Calu3 (cell line): ENCODE data around the gene ARHGEF4. TPM values are rescaled to one million over a fixed set of nuclear protein-coding genes. Genes with fewer than 3 reads are reported as not detected.
"Not testable (repeated sequence)": the region's sequence is repeated elsewhere in the genome, so short reads cannot be mapped to it uniquely, and the experiment has no call there.

Experiments used
- BruUV-seq: library from RNA; stranded (reverse); fragments of 400-500 nt; replicated peaks from 2 replicates; lab custom pipeline; 2021; lab: Mats Ljungman, UMichigan
- CTCF ChIA-PET: fragments of 300-600 bp; sonication (Branson Sonifier 250); formaldehyde crosslinking; loops from one replicate; lab custom pipeline; 2022; ENCODE audit warnings: antibody characterized with exemption; lab: Charles Lee
- DNase-seq: peaks from one replicate; pipeline ENCODE4 v3.0.0; 2022
- H3K27ac Mint-ChIP-seq: one replicate; pipeline ENCODE4 v1.8.0; 2022; ENCODE audit warnings: mixed read lengths; ENCODE audit not compliant: unreplicated experiment
- H3K27me3 Mint-ChIP-seq: one replicate; pipeline ENCODE4 v1.8.0; 2022; ENCODE audit warnings: mixed read lengths; ENCODE audit not compliant: unreplicated experiment
- H3K36me3 Mint-ChIP-seq: one replicate; pipeline ENCODE4 v1.8.0; 2022; ENCODE audit warnings: mild to moderate bottlenecking, moderate library complexity, mixed read lengths; ENCODE audit not compliant: insufficient read depth, unreplicated experiment
- H3K4me1 Mint-ChIP-seq: one replicate; pipeline ENCODE4 v1.8.0; 2022; ENCODE audit warnings: mild to moderate bottlenecking, low read depth, mixed read lengths; ENCODE audit not compliant: unreplicated experiment
- H3K4me3 Mint-ChIP-seq: one replicate; pipeline ENCODE4 v1.8.0; 2022; ENCODE audit warnings: mild to moderate bottlenecking, low read depth, moderate library complexity, mixed read lengths; ENCODE audit not compliant: unreplicated experiment
- H3K9me3 Mint-ChIP-seq: one replicate; pipeline ENCODE4 v1.8.0; 2022; ENCODE audit warnings: low read depth, mixed read lengths; ENCODE audit not compliant: unreplicated experiment
- intact Hi-C: fragments of 100-400 bp; cut with micrococcal nuclease; formaldehyde crosslinking; loops from one replicate; pipeline ENCODE4 v1.10.0; 2022; ENCODE audit not compliant: unreplicated experiment
- total RNA-seq: library from RNA; stranded (reverse); gene quantifications from 2 replicates; pipeline ENCODE4 v1.2.3, GENCODE V29; 2022
- TF ChIP-seq, protein P1 (sequence below): fragments of 200-600 bp; IDR thresholded peaks from one replicate; pipeline ENCODE4 v1.8.0; 2022; ENCODE audit warnings: antibody characterized with exemption; ENCODE audit not compliant: unreplicated experiment

Gene ARHGEF4
- total RNA-seq, 1 experiment from 2014 or later, result 8.8 TPM

DNA sequence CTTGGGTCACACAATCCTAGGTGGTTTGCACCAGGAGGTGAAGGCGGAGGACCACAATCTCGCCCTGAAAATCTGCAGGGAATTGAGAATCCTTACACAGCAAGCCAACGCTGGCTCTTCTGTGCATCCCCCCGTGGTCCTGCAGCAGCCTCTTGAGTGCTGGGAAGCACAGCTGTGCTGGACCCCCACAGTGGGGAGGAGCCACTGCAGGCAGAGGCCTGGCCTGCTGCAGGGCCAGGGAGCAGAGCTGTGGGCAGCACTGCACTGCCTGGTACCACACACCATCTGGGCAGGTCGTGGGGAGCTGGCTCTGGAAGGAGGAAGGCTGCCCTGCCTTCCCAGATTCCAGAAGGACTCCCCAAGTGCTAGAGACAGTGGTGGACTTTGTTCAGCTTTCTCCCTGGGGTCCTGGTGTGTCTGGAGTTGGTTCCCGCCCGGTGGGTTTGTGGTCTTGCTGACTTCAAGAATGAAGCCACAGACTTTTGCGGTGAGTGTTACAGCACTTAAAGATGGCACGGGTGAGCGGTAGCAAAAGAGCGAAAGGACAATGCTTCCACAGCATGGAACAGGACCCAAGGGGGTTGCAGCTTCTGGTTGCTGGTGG, 150.3 kb downstream of the ARHGEF4 start:
- DNase-seq, result no peak
- Mint-ChIP-seq H3K9me3 (no peaks in the 10 kb centered on the region), H3K4me3 (no peak overlapping the region), H3K36me3 (no peaks in the 10 kb centered on the region), H3K27me3 (no peaks in the 10 kb centered on the region), H3K27ac (no peak overlapping the region), H3K4me1 (no peaks in the 10 kb centered on the region)
- intact Hi-C loops, result no loop called here
- CTCF ChIA-PET, result no interaction called here
- TF ChIP-seq, protein P1, sequence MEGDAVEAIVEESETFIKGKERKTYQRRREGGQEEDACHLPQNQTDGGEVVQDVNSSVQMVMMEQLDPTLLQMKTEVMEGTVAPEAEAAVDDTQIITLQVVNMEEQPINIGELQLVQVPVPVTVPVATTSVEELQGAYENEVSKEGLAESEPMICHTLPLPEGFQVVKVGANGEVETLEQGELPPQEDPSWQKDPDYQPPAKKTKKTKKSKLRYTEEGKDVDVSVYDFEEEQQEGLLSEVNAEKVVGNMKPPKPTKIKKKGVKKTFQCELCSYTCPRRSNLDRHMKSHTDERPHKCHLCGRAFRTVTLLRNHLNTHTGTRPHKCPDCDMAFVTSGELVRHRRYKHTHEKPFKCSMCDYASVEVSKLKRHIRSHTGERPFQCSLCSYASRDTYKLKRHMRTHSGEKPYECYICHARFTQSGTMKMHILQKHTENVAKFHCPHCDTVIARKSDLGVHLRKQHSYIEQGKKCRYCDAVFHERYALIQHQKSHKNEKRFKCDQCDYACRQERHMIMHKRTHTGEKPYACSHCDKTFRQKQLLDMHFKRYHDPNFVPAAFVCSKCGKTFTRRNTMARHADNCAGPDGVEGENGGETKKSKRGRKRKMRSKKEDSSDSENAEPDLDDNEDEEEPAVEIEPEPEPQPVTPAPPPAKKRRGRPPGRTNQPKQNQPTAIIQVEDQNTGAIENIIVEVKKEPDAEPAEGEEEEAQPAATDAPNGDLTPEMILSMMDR, result no peak
- BruUV-seq, result no TSS peak

DNA sequence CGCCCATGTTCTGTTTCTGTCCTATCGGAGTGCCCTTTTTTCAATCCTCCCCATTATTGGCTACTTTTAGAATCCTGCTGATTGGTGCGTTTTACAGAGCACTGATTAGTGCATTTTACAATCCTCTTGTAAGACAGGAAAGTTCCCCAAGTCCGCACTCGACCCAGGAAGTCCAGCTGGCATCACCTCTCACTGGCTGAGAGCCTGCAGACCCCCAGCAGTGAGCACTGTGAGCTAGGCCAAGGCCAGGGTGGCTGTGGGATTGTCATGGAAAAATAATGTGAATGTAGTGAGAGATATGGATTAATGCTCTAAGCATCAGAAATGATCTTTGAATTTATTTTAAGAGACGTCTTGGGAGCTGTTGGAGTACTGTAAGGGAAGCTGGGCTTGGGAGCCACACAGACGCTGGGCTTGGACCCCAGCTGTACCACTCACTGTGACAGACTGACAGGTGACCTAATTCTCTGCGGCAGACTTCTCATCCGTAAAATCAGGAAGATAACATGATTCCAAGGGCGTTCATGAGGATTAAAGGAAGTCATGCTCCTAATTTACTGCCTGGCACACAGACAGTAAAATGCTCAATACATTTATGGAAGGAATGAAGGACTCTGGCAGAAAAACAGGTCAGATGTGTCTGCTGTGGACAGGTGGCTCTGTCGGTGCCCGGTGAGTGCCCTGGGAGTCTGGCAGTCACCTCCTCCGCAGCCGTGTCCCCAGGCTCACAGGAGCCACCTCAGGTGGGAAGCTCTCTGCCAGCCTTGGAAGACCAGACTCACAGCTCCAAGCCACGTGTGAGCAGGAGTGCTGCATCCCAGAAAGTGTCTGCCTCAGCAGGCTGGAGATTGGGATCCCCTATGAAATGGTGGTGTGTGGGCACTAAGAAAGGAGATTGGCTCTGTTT, 151.1 kb downstream of the ARHGEF4 start:
- no peaks in the 10 kb centered on the region for H3K27me3 Mint-ChIP-seq
- H3K4me3 Mint-ChIP-seq, result no peak overlapping the region
- intact Hi-C loops, result no loop called here
- TF ChIP-seq, protein P1, result no peak
- H3K9me3 Mint-ChIP-seq, result no peaks in the 10 kb centered on the region
- CTCF ChIA-PET, result no interaction called here
- H3K36me3 Mint-ChIP-seq, result no peaks in the 10 kb centered on the region
- DNase-seq, result no peak
- BruUV-seq, result no TSS peak
- no peaks in the 10 kb centered on the region for H3K4me1 Mint-ChIP-seq
- no peak overlapping the region for H3K27ac Mint-ChIP-seq

DNA sequence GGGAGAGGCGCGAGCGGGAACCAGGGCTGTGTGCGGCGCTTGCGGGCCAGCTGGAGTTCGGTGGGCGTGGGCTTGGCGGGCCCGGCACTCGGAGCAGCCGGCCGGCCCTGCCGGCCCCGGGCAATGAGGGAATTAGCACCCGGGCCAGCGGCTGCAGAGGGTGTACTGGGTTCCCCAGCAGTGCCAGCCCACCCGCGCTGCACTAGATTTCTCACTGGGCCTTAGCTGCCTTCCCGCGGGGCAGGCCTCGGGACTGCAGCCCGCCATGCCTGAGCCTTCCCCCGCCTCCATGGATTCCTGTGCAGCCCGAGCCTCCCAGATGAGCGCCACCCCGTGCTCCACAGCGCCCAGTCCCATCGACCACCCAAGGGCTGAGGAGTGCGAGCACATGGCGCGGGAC, 154.7 kb downstream of the ARHGEF4 start:
- H3K9me3 Mint-ChIP-seq, H3K27ac Mint-ChIP-seq, CTCF ChIA-PET, BruUV-seq, DNase-seq, H3K36me3 Mint-ChIP-seq, H3K27me3 Mint-ChIP-seq, H3K4me3 Mint-ChIP-seq, intact Hi-C loops, H3K4me1 Mint-ChIP-seq: not testable (repeated sequence)

DNA sequence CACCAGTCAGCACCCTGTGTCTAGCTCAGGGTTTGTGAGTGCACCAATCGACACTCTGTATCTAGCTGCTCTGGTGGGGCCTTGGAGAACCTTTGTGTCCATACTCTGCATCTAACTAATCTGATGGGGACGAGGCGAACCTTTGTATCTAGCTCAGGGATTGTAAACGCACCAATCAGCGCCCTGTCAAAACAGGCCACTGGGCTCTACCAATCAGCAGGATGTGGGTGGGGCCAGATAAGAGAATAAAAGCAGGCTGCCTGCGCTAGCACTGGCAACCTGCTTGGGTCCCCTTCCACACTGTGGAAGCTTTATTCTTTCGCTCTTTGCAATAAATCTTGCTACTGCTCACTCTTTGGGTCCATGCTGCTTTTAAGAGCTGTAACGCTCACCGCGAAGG, 155.3 kb downstream of the ARHGEF4 start:
- H3K4me1 Mint-ChIP-seq, intact Hi-C loops, H3K4me3 Mint-ChIP-seq, DNase-seq, BruUV-seq, CTCF ChIA-PET, H3K27me3 Mint-ChIP-seq, H3K36me3 Mint-ChIP-seq, H3K27ac Mint-ChIP-seq, H3K9me3 Mint-ChIP-seq: not testable (repeated sequence)

DNA sequence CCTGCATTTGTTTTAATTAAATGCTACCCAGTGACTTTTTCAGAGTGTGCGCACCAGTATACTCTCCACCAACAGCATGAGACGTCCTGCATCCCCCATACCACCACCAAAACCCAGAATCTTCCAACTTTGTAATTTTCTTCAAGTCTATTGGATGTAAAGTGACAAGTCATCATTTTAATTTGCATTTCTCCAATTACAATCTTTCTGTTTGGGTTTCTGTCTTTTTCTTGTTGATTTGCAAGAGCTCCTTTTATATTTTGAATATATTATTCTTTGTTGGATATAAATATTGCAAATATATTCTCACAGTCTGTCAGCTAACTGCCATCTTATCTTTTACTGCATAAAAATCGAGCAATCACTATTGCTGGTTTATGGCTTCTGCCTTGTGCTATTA, 160.0 kb downstream of the ARHGEF4 start:
- Mint-ChIP-seq H3K27ac (no peak overlapping the region), H3K4me3 (no peak overlapping the region), H3K36me3 (no peaks in the 10 kb centered on the region), H3K27me3 (no peaks in the 10 kb centered on the region), H3K4me1 (no peaks in the 10 kb centered on the region), H3K9me3 (no peaks in the 10 kb centered on the region)
- no peak for DNase-seq
- BruUV-seq, result no TSS peak
- TF ChIP-seq, protein P1, result no peak
- intact Hi-C loops, result no loop called here
- CTCF ChIA-PET, result no interaction called here
